HG03469 (cell line): ENCODE measurements around the gene OR10H1.
"Not testable (repeated sequence)": the region's sequence is repeated elsewhere in the genome, so short reads cannot be mapped to it uniquely, and the experiment has no call there.

ENCODE experiments used
- ATAC-seq: cut with Tn5 transposase; IDR thresholded peaks from one replicate; pipeline ENCODE4 v1.9.1; 2021; ENCODE audit warnings: mild to moderate bottlenecking, moderate library complexity, moderate number of reproducible peaks; ENCODE audit not compliant: unreplicated experiment

The OR10H1 gene, protein sequence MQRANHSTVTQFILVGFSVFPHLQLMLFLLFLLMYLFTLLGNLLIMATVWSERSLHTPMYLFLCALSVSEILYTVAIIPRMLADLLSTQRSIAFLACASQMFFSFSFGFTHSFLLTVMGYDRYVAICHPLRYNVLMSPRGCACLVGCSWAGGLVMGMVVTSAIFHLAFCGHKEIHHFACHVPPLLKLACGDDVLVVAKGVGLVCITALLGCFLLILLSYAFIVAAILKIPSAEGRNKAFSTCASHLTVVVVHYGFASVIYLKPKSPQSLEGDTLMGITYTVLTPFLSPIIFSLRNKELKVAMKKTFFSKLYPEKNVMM

DNA sequence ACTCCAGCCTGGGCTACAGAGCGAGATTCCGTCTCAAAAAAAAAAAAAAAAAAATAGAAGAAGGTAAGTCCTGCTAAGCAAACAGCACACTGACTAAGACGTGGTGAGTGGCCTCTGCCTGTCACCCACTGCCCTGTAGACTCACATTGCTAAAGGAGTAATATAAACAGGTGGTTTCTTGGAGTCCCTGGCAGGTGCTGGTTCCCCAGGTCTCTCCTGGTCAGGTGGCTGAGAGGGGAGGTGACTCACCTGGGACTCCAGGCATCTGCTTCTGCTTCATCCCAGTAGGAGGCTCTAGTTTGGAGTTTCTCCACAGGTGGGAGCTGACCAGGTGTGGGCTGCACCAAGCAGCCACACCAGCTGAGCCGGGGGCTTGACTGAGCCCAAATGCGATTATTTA lies at the start of gene OR10H1:
Gene OR10H1, minus strand, starts transcription at position 359 of the 400 bp plus-strand sequence. CDS start 7,627 bp downstream, outside the sequence.
- ATAC-seq: no peak

DNA sequence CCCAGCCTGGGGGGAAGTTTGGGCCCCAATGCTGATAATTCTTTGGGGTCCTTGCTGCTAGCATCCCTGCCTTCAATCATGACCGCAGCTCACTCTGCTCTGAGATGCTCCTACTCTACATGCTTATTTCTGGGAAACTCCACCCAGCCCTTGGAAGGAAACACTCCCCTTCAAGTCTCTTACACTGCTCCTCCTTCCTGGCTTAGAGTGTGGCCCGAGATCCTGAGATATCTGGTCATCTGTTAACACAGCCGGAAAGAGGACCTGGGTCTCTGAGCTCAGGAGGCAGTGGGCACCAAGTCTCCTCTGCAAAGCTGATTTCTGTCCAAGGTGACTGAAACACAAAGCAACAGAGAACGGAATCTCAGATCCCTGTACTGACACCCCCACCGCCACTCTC lies 49.4 kb upstream of the OR10H1 start:
- ATAC-seq: no peak

DNA sequence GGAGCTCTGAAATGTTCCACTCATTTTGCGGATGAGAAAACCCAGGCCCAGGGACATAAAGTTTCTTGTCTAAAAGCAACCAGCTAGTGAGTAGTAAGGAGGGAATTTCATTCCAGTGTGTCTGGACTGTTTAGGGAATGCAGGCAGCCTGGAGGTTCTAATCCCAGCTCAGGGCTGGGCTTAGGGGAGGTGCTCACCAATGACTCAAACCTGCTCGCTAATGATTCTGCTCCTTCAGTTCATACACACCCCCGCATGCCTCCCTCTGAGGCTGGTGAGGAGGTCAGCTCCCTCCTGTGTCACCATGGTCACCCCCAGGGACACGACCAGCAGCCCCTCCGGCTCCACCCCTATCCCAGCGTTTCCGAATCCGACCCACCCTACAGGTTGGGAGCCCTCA lies 47.8 kb upstream of the OR10H1 start:
- no peak for ATAC-seq

DNA sequence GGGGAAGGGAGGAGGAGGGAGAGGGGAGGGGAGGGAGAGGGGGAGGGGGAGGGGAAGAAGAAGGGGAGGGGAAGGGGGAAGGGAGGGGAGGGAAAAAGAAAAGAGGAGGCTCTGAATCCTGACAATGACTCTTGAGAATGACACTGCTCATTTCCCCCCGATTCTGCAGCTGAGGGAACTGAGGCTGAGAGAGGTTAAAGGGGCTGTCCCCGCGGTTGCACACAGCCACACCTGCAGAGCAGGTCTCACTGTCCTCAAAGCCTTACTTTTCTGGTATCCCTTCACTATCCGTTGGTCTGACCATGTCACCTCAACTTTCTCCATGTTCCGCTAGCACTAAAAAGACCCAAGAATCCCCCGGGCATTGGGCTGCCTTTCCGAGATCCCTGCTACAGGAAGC lies 47.0 kb upstream of the OR10H1 start:
- ATAC-seq: no peak

DNA sequence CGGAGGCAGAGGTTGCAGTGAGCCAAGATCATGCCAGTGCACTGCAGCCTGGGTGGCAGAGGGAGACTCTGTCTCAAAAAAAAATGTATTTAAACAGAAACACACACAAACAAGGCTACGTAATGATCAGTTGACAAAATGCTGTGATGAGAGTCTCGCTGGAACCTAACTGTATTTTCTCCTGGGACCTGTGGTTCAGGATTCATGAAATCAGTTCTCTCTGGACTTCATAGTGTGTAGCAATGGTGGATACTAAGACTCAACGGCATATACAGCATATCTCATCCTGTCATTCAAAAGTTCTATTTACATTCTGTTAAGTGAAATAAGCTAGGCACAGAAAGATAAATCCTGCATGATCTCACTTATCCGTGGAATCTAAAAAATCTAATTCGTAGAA lies 45.1 kb upstream of the OR10H1 start:
- ATAC-seq: no peak

DNA sequence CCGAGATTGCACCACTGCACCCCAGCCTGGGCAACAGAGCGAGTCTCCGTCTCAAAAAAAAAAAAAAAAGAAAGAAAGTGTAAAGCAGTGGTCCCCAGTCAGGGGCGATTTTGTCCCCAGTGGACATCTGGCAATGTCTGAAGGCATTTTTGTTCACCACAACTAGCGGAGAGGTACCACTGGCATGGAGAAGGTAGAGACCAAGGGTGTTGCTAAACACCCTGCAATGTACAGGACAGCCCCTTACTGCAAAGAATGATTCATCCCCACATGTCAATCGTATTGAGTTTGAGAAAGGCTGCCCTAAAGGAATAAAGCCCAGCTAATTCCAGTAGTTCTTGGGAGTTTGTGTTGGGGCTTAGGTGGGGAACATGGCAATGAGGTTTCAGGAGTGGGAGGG lies 43.7 kb upstream of the OR10H1 start:
- no peak for ATAC-seq

DNA sequence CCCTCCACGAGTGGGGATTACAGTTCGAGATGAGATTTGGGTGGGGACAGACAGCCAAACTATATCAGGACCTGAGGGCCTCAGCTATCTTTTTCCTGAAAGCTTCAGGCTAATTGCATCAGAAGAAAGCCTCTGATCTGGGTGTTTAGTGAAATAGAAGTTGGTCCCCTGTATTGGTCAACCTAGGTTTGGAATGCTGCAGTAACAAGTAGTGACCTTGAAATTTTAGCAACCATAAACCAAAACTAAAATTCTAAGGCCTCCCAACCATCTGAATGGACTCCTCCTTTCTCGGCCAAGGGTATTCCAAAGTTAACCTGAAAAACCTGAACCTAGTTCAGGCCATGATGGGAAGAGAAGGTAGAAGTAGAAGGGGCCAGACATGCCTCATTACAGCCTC lies 34.9 kb upstream of the OR10H1 start:
- no peak for ATAC-seq

DNA sequence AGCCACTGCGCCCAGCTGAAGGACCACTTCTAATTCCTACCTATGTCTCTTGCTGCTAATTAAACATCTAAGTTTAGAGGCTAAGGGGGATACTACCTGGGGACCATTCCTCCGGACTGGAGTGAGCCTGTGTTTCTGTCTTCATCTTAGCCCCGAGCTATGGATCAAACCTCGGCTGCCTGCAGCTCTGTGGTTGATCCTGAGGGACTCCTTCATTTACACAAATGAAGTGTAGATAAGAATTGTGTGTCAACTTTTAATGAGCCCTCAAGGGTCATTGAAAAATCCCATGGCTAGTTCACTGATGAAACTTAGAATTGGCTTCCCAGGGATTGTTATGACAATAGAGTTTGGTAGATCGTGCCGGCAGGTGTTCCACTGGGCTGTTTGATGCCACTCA lies 31.5 kb upstream of the OR10H1 start:
- ATAC-seq: no peak

DNA sequence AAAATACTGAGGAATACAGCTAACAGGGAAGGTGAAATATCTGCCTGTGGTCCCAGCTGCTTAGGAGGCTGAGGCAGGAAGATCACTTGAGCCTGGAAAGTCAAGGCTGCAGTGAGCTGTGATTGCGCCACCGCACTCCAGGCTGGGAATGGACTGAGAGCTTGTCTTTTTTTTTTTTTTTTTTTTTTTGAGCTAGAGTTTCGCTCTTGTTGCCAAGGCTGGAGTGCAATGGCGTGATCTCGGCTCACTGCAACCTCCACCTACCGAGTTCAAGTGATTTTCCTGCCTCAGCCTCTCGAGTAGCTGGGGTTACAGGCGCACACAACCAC lies 28.4 kb upstream of the OR10H1 start:
- not testable (repeated sequence) for ATAC-seq

DNA sequence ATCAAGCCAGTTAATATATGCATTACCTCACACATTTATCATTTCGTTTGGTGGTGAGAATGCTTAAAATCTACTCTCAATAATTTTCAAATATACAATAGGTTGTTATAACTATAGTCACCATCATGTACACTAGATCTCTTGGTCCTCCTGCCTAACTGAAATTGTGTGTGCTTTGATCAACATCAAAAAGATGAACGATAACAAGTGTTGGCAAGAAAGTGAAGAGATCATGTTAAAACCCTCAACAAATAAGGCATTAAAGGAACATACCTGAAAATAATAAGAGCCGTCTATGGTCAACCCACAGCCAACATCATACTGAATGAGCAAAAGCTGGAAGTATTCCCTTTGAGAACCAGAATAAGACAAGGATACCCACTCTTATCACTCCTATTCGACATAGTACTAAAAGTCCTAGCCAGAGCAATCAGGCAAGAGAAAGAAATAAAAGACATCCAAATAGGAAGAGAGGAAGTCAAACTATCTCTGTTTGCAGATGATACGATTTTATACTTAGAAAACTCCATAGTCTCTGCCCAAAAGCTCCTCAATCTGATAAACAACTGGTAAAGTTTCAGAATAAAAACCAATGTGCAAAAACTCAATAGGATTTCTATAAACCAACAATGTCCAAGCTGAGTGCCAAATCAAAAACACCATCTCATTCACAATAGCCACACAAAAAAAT lies 27.9 kb upstream of the OR10H1 start:
- ATAC-seq: no peak

DNA sequence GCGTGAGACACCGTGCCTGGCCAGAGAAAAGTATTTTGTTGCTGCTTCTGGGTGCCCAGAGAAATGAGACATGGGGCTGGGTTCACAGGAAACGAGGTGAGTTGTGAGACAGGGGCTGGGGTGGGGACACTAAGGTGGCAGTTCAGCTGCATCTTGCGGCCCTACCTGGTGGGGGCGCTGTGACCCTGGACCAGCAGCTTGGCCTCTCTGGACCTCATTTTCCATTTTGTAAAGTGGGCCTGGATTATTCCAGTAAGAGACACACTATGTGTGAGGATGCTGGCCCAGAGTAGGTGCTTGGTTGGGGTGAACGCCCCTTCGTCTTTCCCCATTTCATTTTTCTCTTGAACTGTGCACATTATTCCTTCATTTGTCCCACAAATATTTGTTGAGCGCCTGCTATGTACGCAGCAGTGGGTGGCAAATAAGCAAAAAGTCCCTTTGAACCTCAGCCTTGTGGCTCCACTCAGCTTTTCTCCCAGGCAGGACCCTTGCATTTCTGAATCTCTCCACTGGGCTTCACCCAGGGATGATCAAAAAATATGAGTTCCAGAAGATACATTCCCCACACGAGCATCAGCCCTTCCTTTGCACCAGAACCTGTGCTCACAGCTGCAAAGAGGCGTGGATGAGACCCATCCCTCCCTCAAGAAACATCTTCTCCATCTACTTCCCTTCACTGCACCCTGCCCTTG lies 26.6 kb upstream of the OR10H1 start:
- no peak for ATAC-seq

DNA sequence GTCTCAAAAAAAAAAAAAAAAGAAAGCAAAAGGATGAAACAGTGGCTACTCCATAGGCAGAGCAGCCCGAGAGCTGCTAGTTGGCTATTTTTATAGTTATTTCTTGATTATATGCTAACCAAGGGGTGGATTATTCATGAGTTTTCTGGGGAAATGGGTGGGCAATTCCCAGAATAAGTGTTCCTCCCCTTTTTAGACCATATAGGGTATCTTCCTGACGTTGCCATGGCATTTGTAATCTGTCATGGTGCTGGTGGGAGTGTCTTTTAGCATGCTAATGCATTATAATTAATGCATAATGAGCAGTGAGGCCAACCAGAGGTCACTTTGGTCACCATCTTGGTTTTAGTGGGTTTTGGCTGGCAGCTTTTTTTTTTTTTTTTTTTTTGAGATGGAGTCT lies 25.4 kb upstream of the OR10H1 start:
- ATAC-seq: no peak

DNA sequence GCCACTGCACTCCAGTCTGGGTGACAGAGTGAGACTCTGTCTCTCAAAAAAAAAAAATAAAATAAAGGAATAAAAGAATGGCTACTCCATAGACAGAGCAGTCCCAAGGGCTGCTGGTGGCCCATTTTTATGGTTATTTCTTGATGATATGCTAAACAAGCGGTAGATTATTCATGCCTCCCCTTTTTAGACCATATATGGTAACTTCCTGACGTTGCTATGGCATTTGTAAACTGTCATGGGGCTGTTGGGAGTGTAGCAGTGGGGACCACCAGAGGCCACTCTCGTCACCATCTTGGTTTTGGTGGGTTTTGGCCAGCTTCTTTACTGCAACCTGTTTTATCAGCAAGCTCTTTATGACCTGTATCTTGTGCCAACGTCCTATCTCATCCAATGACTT lies 24.4 kb upstream of the OR10H1 start:
- not testable (repeated sequence) for ATAC-seq

DNA sequence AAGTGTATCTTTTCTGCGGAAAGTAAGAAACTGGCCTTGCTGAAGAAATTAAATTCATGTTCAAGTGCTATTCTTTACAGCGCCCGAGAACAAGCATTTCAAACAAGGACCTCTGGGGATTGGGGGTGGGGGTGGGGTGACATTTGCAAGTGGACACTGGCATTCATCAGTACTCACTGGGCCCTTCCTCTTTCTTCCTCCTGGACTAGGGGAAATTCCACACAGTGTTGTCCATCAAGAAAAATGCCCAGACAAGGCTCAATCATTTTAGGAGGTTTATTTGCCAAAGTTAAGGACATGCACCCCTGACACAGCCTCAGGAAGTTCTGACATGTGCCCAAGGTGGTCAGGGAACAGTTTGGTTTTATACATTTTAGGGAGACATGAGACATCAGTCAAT lies 22.9 kb upstream of the OR10H1 start:
- no peak for ATAC-seq

DNA sequence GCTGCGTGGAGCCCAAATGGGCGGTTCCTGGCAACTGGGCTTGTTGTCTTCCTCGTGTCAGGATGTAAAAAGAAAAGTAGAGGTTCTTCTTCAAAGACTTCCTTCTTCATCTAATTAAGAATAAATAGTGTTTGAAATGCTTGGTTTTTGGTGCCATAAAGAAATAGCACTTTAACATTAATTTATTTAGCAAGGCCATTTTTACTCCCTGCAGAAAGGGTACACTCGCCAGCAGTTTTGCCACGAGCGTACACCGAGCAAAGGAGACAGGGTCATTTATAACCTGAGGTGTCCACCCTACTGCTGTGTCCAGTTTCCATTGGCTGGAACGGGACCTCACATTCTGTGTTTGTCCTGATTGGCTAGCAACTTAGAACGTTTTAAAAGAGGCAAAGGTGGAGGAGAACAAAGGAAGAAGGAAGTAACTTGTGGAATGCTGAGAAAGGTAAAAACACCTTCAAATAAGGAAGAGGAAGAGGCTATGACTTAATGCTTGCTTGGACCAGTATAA lies 21.8 kb upstream of the OR10H1 start:
- ATAC-seq: no peak

DNA sequence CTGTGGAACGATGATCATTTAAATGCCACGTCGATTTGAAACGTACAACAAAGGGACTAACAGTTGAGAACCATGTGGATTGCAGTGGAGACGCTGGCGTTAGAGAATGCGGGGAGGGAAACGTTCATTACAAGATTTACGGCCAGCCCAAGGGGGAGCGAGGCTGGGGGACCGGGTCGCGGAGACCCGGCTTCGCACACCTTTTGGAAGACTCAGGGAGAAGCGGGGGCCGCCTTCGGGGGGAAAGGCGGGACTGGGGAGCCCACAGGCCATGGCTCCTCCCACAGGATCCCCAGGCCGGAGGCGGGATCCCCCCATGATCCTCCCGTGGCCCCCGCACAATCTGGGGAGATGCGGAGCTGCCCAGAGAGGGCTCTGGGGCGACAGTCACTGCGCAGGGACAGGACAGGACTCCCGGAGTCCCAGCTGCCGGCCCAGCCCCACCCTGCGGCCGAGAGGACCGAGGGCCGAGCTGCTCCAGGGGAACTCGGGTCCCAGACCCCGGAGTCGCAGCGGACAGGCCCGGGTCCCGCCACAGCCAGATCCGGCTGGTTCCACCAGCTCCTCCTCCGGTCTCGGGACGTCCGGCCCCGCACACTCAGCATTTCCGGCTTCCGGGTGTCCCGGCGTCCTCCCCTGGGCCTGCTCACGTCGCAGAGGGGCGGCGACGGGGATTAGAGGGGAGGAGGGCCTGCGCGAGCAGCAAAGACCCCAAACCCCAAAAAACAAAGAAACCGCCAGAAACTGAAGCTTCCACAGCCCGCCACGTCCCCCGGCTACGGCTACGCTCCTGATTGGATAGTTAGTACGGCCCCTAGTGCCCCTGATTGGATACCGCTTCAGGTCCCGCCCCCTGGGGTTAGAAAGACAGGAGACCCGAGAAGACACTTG lies 21.1 kb upstream of the OR10H1 start:
- peak; percentile 75 for ATAC-seq

DNA sequence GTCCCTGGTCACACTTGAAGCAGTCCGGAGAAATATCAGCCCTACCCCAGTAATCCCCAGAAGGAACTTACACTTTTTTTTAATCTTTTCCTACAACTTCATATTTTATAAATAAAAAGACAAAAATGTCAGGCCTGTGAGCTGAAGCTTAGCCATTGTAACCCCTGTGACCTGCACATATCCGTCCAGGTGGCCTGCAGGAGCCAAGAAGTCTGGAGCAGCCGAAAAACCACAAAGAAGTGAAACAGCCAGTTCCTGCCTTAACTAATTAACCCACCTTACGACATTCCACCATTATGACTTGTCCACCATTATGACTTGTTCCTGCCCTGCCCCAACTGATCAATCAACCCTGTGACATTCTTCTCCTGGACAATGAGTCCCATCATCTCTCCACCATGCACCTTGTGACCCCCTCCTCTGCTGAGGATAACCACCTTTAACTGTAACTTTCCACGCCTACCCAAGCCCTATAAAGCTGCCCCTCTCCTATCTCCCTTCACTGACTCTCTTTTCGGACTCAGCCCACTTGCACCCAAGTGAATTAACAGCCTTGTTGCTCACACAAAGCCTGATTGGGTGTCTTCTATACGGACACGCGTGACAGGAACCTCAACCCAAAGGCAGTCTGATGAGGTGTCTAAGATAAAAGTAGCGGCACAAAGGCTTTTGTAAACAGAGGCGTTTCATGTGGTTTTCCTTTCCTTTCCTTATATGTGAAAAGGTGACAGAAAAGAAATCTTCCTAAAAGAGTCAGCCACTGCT lies 20.3 kb upstream of the OR10H1 start:
- ATAC-seq: not testable (repeated sequence)

DNA sequence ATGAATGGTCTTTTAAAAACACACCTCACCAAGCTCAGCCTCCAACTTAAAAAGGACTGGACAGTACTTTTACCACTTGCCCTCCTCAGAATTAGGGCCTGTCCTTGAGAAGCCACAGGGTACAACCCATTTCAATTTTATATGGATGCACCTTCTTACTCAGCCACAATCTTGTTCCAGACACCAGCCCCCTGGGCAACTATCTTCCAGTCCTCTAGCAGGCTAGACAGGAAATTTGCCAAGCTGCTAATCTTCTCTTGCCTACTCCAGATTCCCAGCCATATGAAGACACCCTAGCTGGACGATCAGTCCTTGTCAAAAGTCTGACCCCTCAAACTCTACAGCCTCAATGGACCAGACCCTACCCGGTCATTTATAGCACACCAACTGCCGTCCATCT lies 18.8 kb upstream of the OR10H1 start:
- not testable (repeated sequence) for ATAC-seq

DNA sequence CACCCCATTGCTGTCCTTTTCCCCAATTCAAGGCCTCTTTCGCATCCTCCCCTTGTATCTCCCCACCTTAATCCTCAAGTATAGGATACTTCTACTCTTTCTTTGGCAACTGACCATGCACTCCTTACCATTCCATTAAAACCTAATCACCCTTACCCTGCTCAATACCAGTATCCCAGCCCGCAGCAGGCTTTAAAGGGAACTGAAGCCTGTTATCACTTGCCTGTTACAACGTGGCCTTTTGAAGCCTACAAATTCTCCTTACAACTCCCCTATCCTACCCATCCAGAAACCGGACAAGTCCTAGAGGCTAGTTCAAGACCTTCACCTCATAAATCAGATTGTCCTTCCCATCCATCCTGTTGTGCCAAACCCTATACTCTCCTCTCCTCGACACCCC lies 16.2 kb upstream of the OR10H1 start:
- no peak for ATAC-seq

DNA sequence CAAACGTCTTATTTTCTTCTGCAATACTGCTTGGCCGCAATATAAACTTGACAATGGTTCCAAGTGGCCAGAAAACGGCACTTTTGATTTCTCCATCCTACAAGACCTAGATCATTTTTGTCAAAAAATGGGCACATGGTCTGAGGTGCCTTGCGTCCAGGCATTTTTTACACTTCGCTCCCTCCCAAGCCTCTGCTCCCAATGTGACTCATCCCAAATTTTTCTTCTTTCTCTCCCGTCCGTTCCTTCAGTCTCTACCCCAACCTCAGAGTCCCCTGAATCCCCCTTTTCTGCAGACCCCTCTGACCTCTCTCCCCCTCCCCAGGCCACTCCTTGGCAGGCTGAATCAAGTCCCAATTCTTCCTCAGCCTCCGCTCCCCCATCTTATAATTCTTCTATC lies 14.3 kb upstream of the OR10H1 start:
- ATAC-seq: no peak
